ENCODE data around the gene CD58.

The CD58 gene

DNA sequence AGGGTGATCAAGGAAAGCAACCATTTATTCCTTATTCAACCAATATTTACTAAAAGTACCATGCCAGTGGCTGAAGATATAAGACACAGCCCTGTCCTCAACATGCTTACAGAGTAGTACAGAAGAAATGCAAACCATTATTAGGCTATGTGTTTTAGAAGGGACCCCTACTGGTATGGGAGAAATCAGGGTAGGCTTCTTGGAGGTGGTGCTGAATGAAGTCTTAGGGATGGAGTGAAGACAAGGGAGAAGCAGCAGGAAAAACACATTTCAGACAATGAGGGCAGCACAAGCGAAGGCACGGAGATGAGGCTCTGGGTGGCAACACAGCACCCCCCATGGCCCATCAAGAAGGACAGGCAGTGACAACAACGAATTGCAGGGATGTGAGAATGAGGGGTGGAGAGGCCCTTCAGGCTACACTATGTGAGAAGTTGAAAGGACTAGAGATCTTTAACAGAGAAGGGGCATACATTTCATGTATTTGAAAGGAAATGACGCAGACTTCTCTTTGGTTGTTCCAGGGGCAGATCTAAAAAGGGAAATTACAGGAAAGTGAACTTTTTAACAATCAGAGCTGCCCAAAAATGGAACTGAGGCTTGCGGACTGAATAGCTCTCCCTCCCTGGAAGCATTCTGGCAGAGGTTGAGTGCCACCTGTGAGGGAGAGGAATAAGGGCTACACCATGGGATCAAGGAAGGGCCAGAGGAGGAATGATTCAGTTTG lies 16.8 kb upstream of the CD58 start:
- H3K36me3 ChIP-seq (ENCODE audit: control insufficient read depth in 2 of 2, insufficient read depth in 1 of 2, low read length in 2 of 2), result peaks cover 0 to 22% of the 10 kb centered on the region in 2 experiments; a peak in 1 of 3 replicates
- no peak overlapping the region for H3K4me3 ChIP-seq (ENCODE audit: low read depth, low read length)
- H3K4me1 ChIP-seq (ENCODE audit: control insufficient read depth, insufficient read depth, low read length), result no peaks in the 10 kb centered on the region
- TF ChIP-seq, protein P1, sequence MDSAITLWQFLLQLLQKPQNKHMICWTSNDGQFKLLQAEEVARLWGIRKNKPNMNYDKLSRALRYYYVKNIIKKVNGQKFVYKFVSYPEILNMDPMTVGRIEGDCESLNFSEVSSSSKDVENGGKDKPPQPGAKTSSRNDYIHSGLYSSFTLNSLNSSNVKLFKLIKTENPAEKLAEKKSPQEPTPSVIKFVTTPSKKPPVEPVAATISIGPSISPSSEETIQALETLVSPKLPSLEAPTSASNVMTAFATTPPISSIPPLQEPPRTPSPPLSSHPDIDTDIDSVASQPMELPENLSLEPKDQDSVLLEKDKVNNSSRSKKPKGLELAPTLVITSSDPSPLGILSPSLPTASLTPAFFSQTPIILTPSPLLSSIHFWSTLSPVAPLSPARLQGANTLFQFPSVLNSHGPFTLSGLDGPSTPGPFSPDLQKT (IDR thresholded peaks at IDR 0.05; ENCODE audit: borderline replicate concordance, low read depth, low read length), result no peak
- TF ChIP-seq ZNF792 (tag by site-specific recombination; IDR thresholded peaks at IDR 0.05) (no peak), ZBTB7A (tag by site-specific recombination; IDR thresholded peaks at IDR 0.05; ENCODE audit: low read depth) (no peak), ZNF555 (tag by site-specific recombination; conservative IDR thresholded peaks at IDR 0.05) (no peak), KLF8 (tag by site-specific recombination; IDR thresholded peaks at IDR 0.05) (no peak), SP7 (tag by site-specific recombination; IDR thresholded peaks at IDR 0.05) (no peak)
- TF ChIP-seq, protein P2, sequence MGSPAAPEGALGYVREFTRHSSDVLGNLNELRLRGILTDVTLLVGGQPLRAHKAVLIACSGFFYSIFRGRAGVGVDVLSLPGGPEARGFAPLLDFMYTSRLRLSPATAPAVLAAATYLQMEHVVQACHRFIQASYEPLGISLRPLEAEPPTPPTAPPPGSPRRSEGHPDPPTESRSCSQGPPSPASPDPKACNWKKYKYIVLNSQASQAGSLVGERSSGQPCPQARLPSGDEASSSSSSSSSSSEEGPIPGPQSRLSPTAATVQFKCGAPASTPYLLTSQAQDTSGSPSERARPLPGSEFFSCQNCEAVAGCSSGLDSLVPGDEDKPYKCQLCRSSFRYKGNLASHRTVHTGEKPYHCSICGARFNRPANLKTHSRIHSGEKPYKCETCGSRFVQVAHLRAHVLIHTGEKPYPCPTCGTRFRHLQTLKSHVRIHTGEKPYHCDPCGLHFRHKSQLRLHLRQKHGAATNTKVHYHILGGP (tag by site-specific recombination; IDR thresholded peaks at IDR 0.05), result no peak
- H3K9me3 ChIP-seq (ENCODE audit: control insufficient read depth, insufficient read depth, low read depth, low read length), result no peaks in the 10 kb centered on the region
- no peak overlapping the region for H3K27ac ChIP-seq (ENCODE audit: extremely low read depth, low read depth, low read length)
- ChIA-PET CTCF (interaction anchor here (0.6 to 1.1 kb wide), 2 partner anchors 13 to 84 kb away, joined by 4 to 7 read pairs; no protein-coding TSS in a partner anchor), POLR2A (no interaction called here)

DNA sequence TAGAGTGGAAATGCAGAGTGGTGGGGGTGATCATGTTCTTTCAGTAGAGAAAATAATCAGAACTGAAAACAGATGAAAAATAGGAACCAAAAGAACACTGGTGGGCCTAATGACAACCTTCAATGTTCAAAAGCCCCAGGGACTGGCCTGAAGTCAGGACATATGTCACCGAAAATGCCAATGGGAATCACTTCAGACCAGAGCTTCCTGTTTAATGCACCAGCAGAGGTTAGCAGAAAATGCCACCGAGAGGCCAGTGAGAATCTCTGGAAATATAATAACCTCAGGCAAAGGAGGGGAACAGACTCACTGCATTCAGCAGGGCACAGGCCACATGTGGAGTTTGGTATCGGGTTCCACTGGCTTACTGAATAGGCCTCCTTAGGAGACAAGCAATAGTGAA lies 15.9 kb upstream of the CD58 start:
- TF ChIP-seq ZSCAN30 (tag by site-specific recombination; IDR thresholded peaks at IDR 0.05) (0 out of 2 replicates have a peak, but pooled peaks have one; percentile 18), ZNF146 (tag by site-specific recombination; IDR thresholded peaks at IDR 0.05) (0 out of 2 replicates have a peak, but pooled peaks have one; percentile 10), ZNF658 (tag by site-specific recombination; IDR thresholded peaks at IDR 0.05) (no peak), GLIS1 (tag by site-specific recombination; IDR thresholded peaks at IDR 0.05) (no peak), ZNF37A (tag by site-specific recombination; IDR thresholded peaks at IDR 0.05) (no peak), ZNF335 (tag by site-specific recombination; conservative IDR thresholded peaks at IDR 0.05) (peak; percentile 34), ZNF416 (tag by site-specific recombination; IDR thresholded peaks at IDR 0.05) (no peak), ZIC2 (tag by site-specific recombination; IDR thresholded peaks at IDR 0.05) (peak; percentile 60), ZNF626 (tag by site-specific recombination; IDR thresholded peaks at IDR 0.05) (no peak)
- TF ChIP-seq, protein P3, sequence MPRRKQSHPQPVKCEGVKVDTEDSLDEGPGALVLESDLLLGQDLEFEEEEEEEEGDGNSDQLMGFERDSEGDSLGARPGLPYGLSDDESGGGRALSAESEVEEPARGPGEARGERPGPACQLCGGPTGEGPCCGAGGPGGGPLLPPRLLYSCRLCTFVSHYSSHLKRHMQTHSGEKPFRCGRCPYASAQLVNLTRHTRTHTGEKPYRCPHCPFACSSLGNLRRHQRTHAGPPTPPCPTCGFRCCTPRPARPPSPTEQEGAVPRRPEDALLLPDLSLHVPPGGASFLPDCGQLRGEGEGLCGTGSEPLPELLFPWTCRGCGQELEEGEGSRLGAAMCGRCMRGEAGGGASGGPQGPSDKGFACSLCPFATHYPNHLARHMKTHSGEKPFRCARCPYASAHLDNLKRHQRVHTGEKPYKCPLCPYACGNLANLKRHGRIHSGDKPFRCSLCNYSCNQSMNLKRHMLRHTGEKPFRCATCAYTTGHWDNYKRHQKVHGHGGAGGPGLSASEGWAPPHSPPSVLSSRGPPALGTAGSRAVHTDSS (tag by site-specific recombination; IDR thresholded peaks at IDR 0.05), result no peak

DNA sequence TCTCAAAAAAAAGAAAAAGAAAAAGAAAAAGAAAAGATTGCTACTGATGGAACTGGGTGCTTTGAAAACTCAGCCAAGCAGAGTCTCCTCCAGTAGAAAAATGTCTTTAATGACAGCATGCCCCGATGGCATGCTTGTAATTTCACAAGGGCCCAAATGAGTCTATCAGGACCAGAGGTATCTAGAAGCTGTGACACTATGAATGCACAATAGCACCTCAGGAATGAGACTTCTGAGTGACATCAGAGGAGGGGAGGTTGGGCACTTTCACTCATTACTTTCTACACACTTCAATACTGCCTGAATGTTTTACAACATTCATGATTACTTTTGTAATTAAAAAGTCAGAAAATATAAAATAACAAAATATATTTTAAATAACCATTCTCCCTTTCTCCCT lies 15.1 kb upstream of the CD58 start:
- TF ChIP-seq, protein P4, sequence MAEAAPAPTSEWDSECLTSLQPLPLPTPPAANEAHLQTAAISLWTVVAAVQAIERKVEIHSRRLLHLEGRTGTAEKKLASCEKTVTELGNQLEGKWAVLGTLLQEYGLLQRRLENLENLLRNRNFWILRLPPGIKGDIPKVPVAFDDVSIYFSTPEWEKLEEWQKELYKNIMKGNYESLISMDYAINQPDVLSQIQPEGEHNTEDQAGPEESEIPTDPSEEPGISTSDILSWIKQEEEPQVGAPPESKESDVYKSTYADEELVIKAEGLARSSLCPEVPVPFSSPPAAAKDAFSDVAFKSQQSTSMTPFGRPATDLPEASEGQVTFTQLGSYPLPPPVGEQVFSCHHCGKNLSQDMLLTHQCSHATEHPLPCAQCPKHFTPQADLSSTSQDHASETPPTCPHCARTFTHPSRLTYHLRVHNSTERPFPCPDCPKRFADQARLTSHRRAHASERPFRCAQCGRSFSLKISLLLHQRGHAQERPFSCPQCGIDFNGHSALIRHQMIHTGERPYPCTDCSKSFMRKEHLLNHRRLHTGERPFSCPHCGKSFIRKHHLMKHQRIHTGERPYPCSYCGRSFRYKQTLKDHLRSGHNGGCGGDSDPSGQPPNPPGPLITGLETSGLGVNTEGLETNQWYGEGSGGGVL (tag by site-specific recombination; IDR thresholded peaks at IDR 0.05), result no peak
- POLR2A ChIA-PET, result no interaction called here
- Histone ChIP-seq H3K9me3 (ENCODE audit: control insufficient read depth, insufficient read depth, low read depth, low read length) (no peaks in the 10 kb centered on the region), H3K27ac (ENCODE audit: extremely low read depth, low read depth, low read length) (no peak overlapping the region), H3K4me3 (ENCODE audit: low read depth, low read length) (no peak overlapping the region), H3K36me3 (ENCODE audit: control insufficient read depth in 2 of 2, insufficient read depth in 1 of 2, low read length in 2 of 2) (peaks cover 0 to 22% of the 10 kb centered on the region in 2 experiments; a peak in 1 of 3 replicates), H3K4me1 (ENCODE audit: control insufficient read depth, insufficient read depth, low read length) (no peaks in the 10 kb centered on the region)
- CTCF ChIA-PET, result interaction anchor here (1.0 to 1.2 kb wide), 2 partner anchors 86 to 87 kb away, joined by 3 to 5 read pairs; no protein-coding TSS in a partner anchor

More for the DNA sequence above, 15.9 kb upstream of the CD58 start:
- H3K9me3 ChIP-seq (ENCODE audit: control insufficient read depth, insufficient read depth, low read depth, low read length), result no peaks in the 10 kb centered on the region
- POLR2A ChIA-PET, result no interaction called here
- CTCF ChIA-PET, result interaction anchor here (1.0 kb wide), 1 partner anchor 85 kb away, joined by 3 read pairs; no protein-coding TSS in a partner anchor
- H3K36me3 ChIP-seq (ENCODE audit: control insufficient read depth in 2 of 2, insufficient read depth in 1 of 2, low read length in 2 of 2), result peaks cover 0 to 22% of the 10 kb centered on the region in 2 experiments; a peak in 1 of 3 replicates
- no peaks in the 10 kb centered on the region for H3K4me1 ChIP-seq (ENCODE audit: control insufficient read depth, insufficient read depth, low read length)
- no peak overlapping the region for H3K27ac ChIP-seq (ENCODE audit: extremely low read depth, low read depth, low read length)
- H3K4me3 ChIP-seq (ENCODE audit: low read depth, low read length), result no peak overlapping the region

Measured in HEK293 (cell line).